GM18507 (cell line): Measurements from ENCODE around the gene THSD4.

ENCODE experiments used
- DNase-seq: peaks from one replicate; pipeline ENCODE4 v3.0.0; 2011; ENCODE audit warnings: low read depth; ENCODE audit not compliant: insufficient read length; ENCODE audit errors: extremely low spot score
- FAIRE-seq: peaks from 2 replicates; lab custom pipeline; 2011; peaks lifted over from hg19 to GRCh38; lab: Jason Lieb, UNC

Gene THSD4

GRCh38 chr15:71330638-71331162 lies 215.4 kb downstream of the THSD4 start:
- no peak for DNase-seq
- FAIRE-seq = no peak

- FAIRE-seq (no peak), DNase-seq (no peak)
Observed at GRCh38 chr15:71331173-71331572, 215.9 kb downstream of the THSD4 start.

GRCh38 chr15:71332431-71333004 lies 217.2 kb downstream of the THSD4 start:
- no peak for FAIRE-seq
- DNase-seq = no peak

GRCh38 chr15:71333136-71333700 lies 217.9 kb downstream of the THSD4 start:
- FAIRE-seq (no peak), DNase-seq (no peak)

DNA sequence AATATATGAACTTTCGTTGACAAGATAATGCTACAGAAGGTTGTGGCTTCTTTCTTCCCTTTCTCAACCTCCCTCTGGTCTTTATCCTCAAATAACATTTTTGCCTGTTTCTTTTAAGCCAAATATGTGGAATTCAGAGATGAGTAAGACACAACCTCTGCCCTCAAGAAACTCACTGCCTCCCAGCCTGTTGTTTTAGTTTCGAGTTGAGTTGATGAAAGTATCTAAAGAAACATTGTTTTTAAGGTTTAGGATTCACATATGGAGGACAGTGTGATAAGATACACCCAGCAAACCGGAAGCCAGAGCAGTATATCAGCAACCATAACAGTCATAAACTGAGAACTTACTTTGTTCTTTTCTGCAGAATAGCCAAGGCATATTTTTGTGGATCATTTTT lies 218.6 kb downstream of the THSD4 start:
- no peak for DNase-seq
- no peak for FAIRE-seq

GRCh38 chr15:71334434-71334833 lies 219.2 kb downstream of the THSD4 start:
- DNase-seq = no peak
- no peak for FAIRE-seq

DNA sequence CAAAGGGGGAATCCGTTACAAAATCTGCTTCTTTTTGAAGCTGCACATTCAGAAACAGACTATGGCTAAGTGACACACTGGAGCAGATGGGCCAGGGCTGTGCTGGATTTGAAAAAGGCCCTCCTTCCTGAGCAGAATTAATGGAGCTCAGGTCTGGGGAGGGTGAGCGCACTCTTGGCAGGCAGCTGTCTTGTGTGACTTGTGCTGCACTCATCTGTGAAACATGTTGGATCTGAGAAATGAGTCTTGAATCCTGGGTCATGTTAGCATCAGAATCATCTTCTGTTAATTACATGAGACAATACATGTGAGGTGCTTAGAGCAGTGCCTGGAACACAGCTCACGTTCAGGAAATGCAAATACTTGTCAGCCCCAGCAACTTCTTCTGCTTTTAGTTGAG lies 219.6 kb downstream of the THSD4 start:
- FAIRE-seq (no peak), DNase-seq (no peak)

DNA sequence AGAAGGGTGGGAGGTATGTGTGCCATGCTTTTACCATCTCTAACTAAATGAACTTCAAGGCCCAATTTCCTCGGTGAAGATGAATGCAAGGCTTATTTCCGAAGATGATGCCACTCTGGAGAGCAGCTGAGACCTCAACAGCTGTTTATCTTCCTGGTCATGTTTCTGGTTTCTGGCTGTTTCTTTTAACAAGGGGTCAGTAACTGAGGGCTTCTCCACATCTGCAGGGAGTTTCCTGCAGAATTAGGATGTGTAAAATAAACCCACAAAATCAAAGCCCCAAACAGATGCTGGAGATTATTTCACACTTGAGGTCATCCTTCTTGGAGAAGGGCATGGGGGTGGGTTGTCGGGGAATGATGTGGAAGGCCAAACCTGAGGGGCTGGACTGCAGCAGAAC lies 220.3 kb downstream of the THSD4 start:
- FAIRE-seq = no peak
- DNase-seq = no peak

- FAIRE-seq = no peak
Observed at GRCh38 chr15:71336671-71337070, 221.4 kb downstream of the THSD4 start.

DNA sequence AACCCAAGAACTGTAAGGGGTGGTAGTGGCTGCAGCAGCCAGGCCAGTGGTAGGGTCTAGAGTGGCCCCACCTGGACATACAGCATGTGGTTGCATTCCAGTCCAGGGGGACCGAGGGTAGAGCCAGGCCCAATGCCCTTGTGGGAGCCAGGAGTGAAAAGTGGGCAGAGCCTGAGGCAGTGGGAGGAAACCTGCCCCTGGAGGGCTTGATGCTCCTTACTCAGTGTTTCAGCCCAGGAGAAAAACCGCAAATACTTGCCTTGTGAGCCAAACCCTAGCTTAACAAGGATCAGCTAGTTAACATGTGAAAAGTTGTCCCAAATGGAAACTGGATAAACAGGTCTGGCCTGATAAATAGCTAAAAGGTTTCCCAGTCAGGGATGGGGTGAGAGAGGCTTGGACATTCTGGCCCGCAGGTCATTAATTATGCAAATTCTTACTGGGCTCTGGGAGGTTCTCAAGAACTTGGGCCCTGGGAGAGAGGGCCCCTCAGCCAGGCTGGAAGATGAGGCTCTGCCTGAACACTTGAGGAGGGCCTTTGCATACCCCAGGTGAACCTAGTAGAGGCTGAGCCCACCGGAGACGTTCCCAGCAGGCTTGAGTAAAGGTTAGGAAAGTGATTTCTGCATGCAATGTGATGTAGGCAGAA lies 222.1 kb downstream of the THSD4 start:
- no peak for DNase-seq
- no peak for FAIRE-seq

More at GRCh38 chr15:71336671-71337070, 221.4 kb downstream of the THSD4 start:
- no peak for DNase-seq

- FAIRE-seq = no peak
- no peak for DNase-seq
Observed at GRCh38 chr15:71338265-71338664, 223.0 kb downstream of the THSD4 start.

DNA sequence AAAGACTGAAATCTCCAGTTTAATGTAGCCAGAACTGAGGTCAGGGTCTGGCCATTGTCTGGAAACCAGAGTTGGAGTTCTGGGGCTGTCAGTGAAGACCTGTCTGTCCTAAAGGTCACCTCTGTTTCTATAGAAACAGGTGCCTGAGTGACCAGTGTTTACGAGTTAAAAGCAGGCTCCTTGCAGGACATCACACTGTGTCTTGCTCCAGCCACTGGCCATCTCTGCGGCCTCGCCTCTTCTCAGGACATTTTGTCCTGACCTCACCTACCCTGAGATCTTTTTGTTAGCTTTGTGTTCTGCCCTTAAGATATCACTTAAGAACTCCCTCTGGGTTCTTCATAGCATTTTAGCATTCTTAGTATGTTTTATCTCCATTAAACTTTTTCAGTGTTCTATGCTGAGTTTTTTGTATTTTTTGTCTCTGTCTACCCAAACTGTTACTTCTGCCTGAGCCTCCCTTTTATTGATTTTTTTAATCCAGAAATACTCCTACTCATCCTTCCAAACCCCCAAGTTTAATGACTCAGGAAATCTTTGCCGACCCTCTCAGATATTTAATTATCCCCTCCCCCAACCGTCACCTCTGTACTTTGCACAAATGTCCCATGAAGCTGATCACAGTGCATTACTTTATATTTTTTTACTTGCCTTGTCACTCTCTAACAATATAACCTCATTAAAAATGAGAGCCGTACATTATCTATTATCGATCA lies 223.7 kb downstream of the THSD4 start:
- no peak for DNase-seq
- no peak for FAIRE-seq

DNA sequence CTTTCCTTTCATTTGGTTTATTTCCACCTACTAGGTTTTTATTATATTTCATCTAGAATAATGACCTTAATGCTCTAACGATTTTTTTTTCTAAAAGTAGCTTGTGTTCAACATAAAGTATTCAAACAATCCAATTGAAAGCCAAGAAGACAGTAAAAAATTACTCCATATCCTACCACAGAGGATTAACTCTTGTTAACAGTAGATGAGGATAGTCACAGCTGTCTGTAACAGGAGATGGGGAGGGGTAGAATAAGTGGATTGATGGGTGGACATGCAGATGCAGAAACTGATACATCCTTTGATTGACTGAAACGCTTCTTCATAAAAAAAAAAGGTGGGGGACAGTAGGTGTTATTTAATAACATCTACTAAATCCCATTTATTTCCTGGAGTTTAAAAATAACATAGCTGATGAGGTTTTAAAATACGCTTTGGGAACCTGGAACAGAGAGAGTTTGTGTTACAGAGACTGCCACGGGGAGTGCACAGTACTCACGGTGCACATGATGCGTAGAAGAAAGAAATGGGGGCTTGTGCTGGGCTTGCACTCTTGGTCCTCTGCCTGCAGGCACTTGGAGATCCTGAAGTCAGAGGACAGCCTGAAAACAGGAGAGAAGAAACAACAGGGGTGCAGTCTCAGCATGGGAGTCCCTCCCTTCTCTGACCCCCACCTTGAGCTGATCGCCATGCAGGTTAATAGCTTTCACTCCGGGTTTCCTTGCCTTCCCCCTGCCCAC lies 226.7 kb downstream of the THSD4 start:
- no peak for DNase-seq
- FAIRE-seq = no peak

DNA sequence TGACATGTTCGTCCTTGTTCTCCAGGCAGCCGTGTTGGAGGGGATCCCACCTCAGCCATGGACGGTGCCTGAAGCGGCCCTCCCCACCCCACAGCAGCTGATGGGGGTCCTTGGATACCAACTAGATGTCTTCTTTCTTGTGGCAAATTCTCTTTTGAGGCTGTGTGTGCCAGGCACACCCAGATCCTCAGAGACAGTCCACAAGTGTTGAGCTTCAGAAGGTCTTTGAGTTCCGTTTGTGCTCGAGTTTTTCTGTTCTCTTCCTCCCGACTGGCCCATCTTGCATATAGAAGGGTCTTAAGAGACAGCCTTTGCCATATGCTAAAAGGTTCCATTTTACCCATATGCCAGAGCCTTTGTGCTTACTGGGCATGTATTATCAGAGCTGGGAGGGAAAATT lies 227.4 kb downstream of the THSD4 start:
- FAIRE-seq = no peak
- DNase-seq = no peak

GRCh38 chr15:71344316-71344715 lies 229.0 kb downstream of the THSD4 start:
- DNase-seq (no peak), FAIRE-seq (no peak)

DNA sequence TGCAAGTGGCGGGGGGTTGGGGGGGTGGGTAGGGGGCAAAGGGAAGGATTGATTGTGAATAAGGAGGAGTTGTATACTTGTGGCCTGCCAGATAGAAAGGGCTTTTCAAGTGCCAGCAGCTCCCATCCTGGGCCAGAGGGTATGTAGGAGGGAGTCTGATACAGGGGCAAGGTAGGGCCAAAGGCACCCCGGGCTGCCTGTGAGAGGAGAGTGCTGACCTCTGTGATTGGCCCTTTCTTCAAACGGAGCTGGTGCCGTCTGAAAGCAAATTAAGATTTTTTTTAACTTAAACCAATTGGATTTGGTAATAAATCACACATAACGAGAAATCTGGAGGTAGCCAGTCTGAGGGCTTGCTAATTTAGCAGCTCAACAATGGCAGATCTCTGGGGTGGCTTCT lies 229.9 kb downstream of the THSD4 start:
- no peak for FAIRE-seq

GRCh38 chr15:71346464-71346863 lies 231.2 kb downstream of the THSD4 start:
- FAIRE-seq (no peak), DNase-seq (no peak)

More for the DNA sequence above, 229.9 kb downstream of the THSD4 start:
- DNase-seq = no peak

DNA sequence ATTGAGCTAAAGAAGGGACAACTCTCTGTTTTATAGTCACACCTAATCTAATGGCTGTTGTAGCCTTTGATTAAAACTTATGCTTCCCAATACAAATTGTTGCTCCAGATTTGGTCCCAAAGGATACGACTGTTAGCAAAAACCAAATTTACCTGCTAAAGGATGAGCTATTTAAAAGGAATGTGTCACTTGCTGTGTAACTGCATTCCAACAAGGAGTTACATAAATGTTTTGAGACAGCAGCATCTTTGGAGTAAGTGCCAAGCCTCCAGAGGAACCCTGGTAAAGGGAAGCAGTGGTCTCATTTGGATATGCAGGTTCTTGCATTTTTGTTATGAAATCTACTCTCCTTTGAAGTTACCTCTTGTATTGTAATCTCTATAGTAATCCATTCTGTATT lies 233.3 kb downstream of the THSD4 start:
- DNase-seq (no peak), FAIRE-seq (no peak)

GRCh38 chr15:71349336-71349735 lies 234.1 kb downstream of the THSD4 start:
- DNase-seq = no peak
- no peak for FAIRE-seq
